HepG2 (cell line): Measurements from ENCODE around the gene IL1RAPL1. TPM values are rescaled to one million over a fixed set of nuclear protein-coding genes. Genes with fewer than 3 reads are reported as not detected.

Experiments
- ATAC-seq: fragments of 200-7000 bp; cut with Tn5 transposase; 3 replicates; pipeline ENCODE4 v1.9.1; 2020; ENCODE audit warnings: mild to moderate bottlenecking, moderate library complexity
- BruUV-seq: library from RNA; stranded (reverse); fragments of 400-500 nt; replicated peaks from 2 replicates; lab custom pipeline; 2021; lab: Mats Ljungman, UMichigan
- CTCF ChIA-PET: fragments of 300-600 bp; formaldehyde crosslinking; extraction: SDS; loops from one replicate; lab custom pipeline; 2021; ENCODE audit warnings: low total read pairs, inconsistent platforms, low intra/inter-chr PET ratio; lab: Yijun Ruan, JAX
- POLR2A ChIA-PET: fragments of 350-600 bp; sonication (Branson Sonifier 250); formaldehyde crosslinking; loops from one replicate; lab custom pipeline; 2020; ENCODE audit warnings: antibody characterized with exemption, inconsistent platforms; lab: Yijun Ruan, JAX
- DNase-seq: peaks from one replicate; pipeline ENCODE4 v3.0.0-alpha.2; 2015; ENCODE audit warnings: low spot score
- FAIRE-seq: peaks from 3 replicates; lab custom pipeline; 2011; peaks lifted over from hg19 to GRCh38; lab: Jason Lieb, UNC
- H2AFZ ChIP-seq: one replicate; pipeline ENCODE4 v1.6.1; 2011; ENCODE audit warnings: low read length, inconsistent platforms
- H3K27ac ChIP-seq: fragments of 300-600 bp; 3 replicates; pipeline ENCODE4 v1.8.0; 2011; ENCODE audit warnings: mixed run types, mild to moderate bottlenecking, mixed read lengths, low read length, inconsistent platforms; ENCODE audit not compliant: insufficient read depth; ENCODE audit errors: extremely low read length
- H3K27me3 ChIP-seq, 2 experiments: fragments of 200-600 bp in 1 of 2; 2 replicates in 1 of 2; 3 replicates in 1 of 2; pipeline versions ENCODE4 v1.6.0 to v1.8.0; 2011; ENCODE audit warnings: low read length in 2 of 2, mild to moderate bottlenecking in 2 of 2, moderate library complexity in 2 of 2, inconsistent platforms in 1 of 2; ENCODE audit not compliant: insufficient read depth in 2 of 2, control insufficient read depth in 1 of 2
- H3K36me3 ChIP-seq, 2 experiments: fragments of 200-600 bp in 1 of 2; replicated peaks in 1 of 2; 2 replicates in 1 of 2; 3 replicates in 1 of 2; pipeline versions ENCODE4 v1.5.1 to v1.8.0; 2011; ENCODE audit warnings: low read length in 2 of 2, inconsistent platforms in 1 of 2; ENCODE audit not compliant: insufficient read depth in 2 of 2, control insufficient read depth in 1 of 2
- H3K4me1 ChIP-seq: 2 replicates; pipeline ENCODE4 v1.5.1; 2012; ENCODE audit warnings: low read length, inconsistent platforms; ENCODE audit not compliant: insufficient read depth
- H3K4me2 ChIP-seq: 2 replicates; pipeline ENCODE4 v1.6.0; 2011; ENCODE audit warnings: low read depth, low read length, inconsistent platforms
- H3K4me3 ChIP-seq, 3 experiments: fragments of 200-600 bp in 1 of 3; sonication (generic), shearing (Covaris generic) in 1 of 3; replicated peaks in 1 of 3; 2 replicates each; pipeline ENCODE4 v1.5.1; 2011 to 2016; ENCODE audit warnings: low read length in 3 of 3, inconsistent platforms in 2 of 3, low read depth in 2 of 3, mild to moderate bottlenecking in 2 of 3, control low read depth in 1 of 3, mixed read lengths in 1 of 3; ENCODE audit not compliant: insufficient read depth in 1 of 3
- H3K79me2 ChIP-seq: one replicate; pipeline ENCODE4 v1.6.1; 2011; ENCODE audit warnings: low read length, inconsistent platforms; ENCODE audit not compliant: insufficient read depth
- H3K9ac ChIP-seq: 2 replicates; pipeline ENCODE4 v1.6.0; 2011; ENCODE audit warnings: mild to moderate bottlenecking, low read depth, low read length, inconsistent platforms; ENCODE audit not compliant: insufficient read depth
- H3K9me3 ChIP-seq: 2 replicates; pipeline ENCODE4 v1.5.1; 2012; ENCODE audit warnings: mild to moderate bottlenecking, low read length
- H4K20me1 ChIP-seq: 2 replicates; pipeline ENCODE4 v1.6.0; 2011; ENCODE audit warnings: inconsistent platforms, mild to moderate bottlenecking, low read length, moderate library complexity; ENCODE audit not compliant: insufficient read depth
- ARNT ChIP-seq: fragments of 450-650 bp; IDR thresholded peaks from 2 replicates; pipeline ENCODE4 v1.6.1; 2017
- ELK4 ChIP-seq: sonication (generic); formaldehyde crosslinking; IDR thresholded peaks from 2 replicates; pipeline ENCODE4 v1.9.0; 2021; ENCODE audit warnings: missing genetic modification reagents, borderline replicate concordance
- MIER2 ChIP-seq: IDR thresholded peaks from 2 replicates; pipeline ENCODE4 v1.6.1; 2016; ENCODE audit warnings: missing biosample characterization, missing genetic modification reagents
- NFKB2 ChIP-seq: sonication (generic); formaldehyde crosslinking; IDR thresholded peaks from 2 replicates; pipeline ENCODE4 v1.4.0; 2020; ENCODE audit warnings: missing genetic modification reagents, borderline replicate concordance
- NR2C2 ChIP-seq: sonication (generic); formaldehyde crosslinking; IDR thresholded peaks from 2 replicates; pipeline ENCODE4 v1.4.0; 2020; ENCODE audit warnings: missing genetic modification reagents, mild to moderate bottlenecking, moderate library complexity, borderline replicate concordance
- PAWR ChIP-seq: sonication (generic); formaldehyde crosslinking; IDR thresholded peaks from 2 replicates; pipeline ENCODE4 v1.4.0; 2020; ENCODE audit warnings: missing genetic modification reagents, mild to moderate bottlenecking, borderline replicate concordance
- RBAK ChIP-seq: sonication (generic); formaldehyde crosslinking; IDR thresholded peaks from 2 replicates; pipeline ENCODE4 v1.5.1; 2020; ENCODE audit warnings: mild to moderate bottlenecking, missing genetic modification reagents
- REPIN1 ChIP-seq: sonication (generic); formaldehyde crosslinking; IDR thresholded peaks from 2 replicates; pipeline ENCODE4 v1.8.0; 2022; ENCODE audit warnings: missing genetic modification reagents, low read depth, mild to moderate bottlenecking, borderline replicate concordance
- SALL1 ChIP-seq: sonication (generic); formaldehyde crosslinking; IDR thresholded peaks from 2 replicates; pipeline ENCODE4 v1.8.0; 2022; ENCODE audit warnings: mild to moderate bottlenecking, missing genetic modification reagents
- UBTF ChIP-seq: sonication (generic); formaldehyde crosslinking; IDR thresholded peaks from 2 replicates; pipeline ENCODE4 v1.4.0; 2020; ENCODE audit warnings: mild to moderate bottlenecking, missing genetic modification reagents
- ZBTB20 ChIP-seq: sonication (generic); formaldehyde crosslinking; IDR thresholded peaks from 2 replicates; pipeline ENCODE4 v1.8.1; 2023; ENCODE audit warnings: missing genetic modification reagents, low read depth, mild to moderate bottlenecking, borderline replicate concordance
- ZFY ChIP-seq: sonication (generic); formaldehyde crosslinking; IDR thresholded peaks from 2 replicates; pipeline ENCODE4 v1.4.0; 2020; ENCODE audit warnings: missing genetic modification reagents
- ZNF180 ChIP-seq: sonication (generic); formaldehyde crosslinking; IDR thresholded peaks from 2 replicates; pipeline ENCODE4 v1.4.0; 2020; ENCODE audit warnings: low read depth, missing genetic modification reagents, borderline replicate concordance
- ZNF556 ChIP-seq: sonication (generic); formaldehyde crosslinking; IDR thresholded peaks from 2 replicates; pipeline ENCODE4 v1.4.0; 2020; ENCODE audit warnings: mild to moderate bottlenecking, missing genetic modification reagents, borderline replicate concordance
- ZNF749 ChIP-seq: sonication (generic); formaldehyde crosslinking; IDR thresholded peaks from 2 replicates; pipeline ENCODE4 v1.8.0; 2022; ENCODE audit warnings: mild to moderate bottlenecking, missing genetic modification reagents, moderate library complexity, borderline replicate concordance
- ZNF766 ChIP-seq: sonication (generic); formaldehyde crosslinking; IDR thresholded peaks from 2 replicates; pipeline ENCODE4 v1.5.0; 2020; ENCODE audit warnings: missing genetic modification reagents, borderline replicate concordance
- ZNF83 ChIP-seq: sonication (generic); formaldehyde crosslinking; IDR thresholded peaks from 2 replicates; pipeline ENCODE4 v1.4.0; 2020; ENCODE audit warnings: missing genetic modification reagents, mild to moderate bottlenecking, borderline replicate concordance
- WGBS: methylation state at CpG from one replicate; pipeline ENCODE4 v1.1.6; 2017; ENCODE audit warnings: low lambda C conversion rate; 5-methylcytosine and 5-hydroxymethylcytosine counted together
- in situ Hi-C: cut with HindIII; loops from 2 replicates; pipeline ENCODE4 v1.10.0; 2017; ENCODE audit warnings: low pct_unique_long_range_greater_than_20kb; ENCODE audit not compliant: extremely low pct_ligation_motif_present
- intact Hi-C: fragments of 100-400 bp; cut with micrococcal nuclease; formaldehyde crosslinking; loops from one replicate; pipeline ENCODE4 v1.10.0; 2022; ENCODE audit not compliant: unreplicated experiment
- polyA plus RNA-seq, 8 experiments: library from polyadenylated mRNA; depleted of rRNA in 3 of 8; stranded (reverse) in 7 of 8; unstranded in 1 of 8; fragments of >200 nt; fragmentation: Illumina TruSeq in 4 of 8; extraction: Trizol in 4 of 8; gene quantifications; 2 replicates each; pipeline versions ENCODE4 v1.2.1 to v1.2.3, GENCODE V29; 2011 to 2016; ENCODE audit warnings: low read depth in 4 of 8, missing spikeins in 1 of 8, mixed read lengths in 1 of 8; ENCODE audit not compliant: insufficient read depth in 1 of 8
- total RNA-seq, 5 experiments: library from RNA; depleted of rRNA; stranded (reverse); fragments of >200 nt; fragmentation: Illumina TruSeq; extraction: Trizol; gene quantifications; 2 replicates each; pipeline ENCODE4 v1.2.3, GENCODE V29; 2016; ENCODE audit warnings: low read depth in 1 of 5

Gene IL1RAPL1
- total and polyA plus RNA-seq, 2 of the 13 experiments (the other 11 are each of a cell fraction or from before 2014, with no cell fraction given) = 0.04 TPM; not detected in 1

GRCh38 chrX:29066516-29066915 lies 479.3 kb downstream of the IL1RAPL1 start:
- no peak overlapping the region for H3K4me2 ChIP-seq
- no peaks in the 10 kb centered on the region for H3K79me2 ChIP-seq
- WGBS = no CpG with 5 or more reads among the region's 1 CpG
- no peak for TF ChIP-seq ZNF83 (CRISPR knock-in tag)
- TF ChIP-seq ZBTB20 = no peak
- TF ChIP-seq ZNF556 = no peak
- TF ChIP-seq ZFY (CRISPR knock-in tag) = no peak
- no peak for TF ChIP-seq ZNF766 (CRISPR knock-in tag)
- TF ChIP-seq RBAK (CRISPR knock-in tag) = no peak
- TF ChIP-seq NR2C2 (CRISPR knock-in tag) = no peak
- no peak for TF ChIP-seq REPIN1
- no peak for TF ChIP-seq ZNF749 (CRISPR knock-in tag)
- TF ChIP-seq MIER2 (CRISPR knock-in tag) = no peak
- in situ Hi-C loops = no loop called here
- ChIA-PET CTCF (no interaction called here), POLR2A (no interaction called here)
- FAIRE-seq = no peak
- no peak for DNase-seq
- H3K27me3 ChIP-seq = no peaks in the 10 kb centered on the region
- BruUV-seq = no TSS peak
- H3K9me3 ChIP-seq = no peaks in the 10 kb centered on the region
- no peak overlapping the region for H3K27ac ChIP-seq
- no peak overlapping the region for H3K4me3 ChIP-seq
- H3K36me3 ChIP-seq = no peaks in the 10 kb centered on the region
- ATAC-seq = no peak
- H2AFZ ChIP-seq = no peak overlapping the region
- intact Hi-C loops = no loop called here
- no peak overlapping the region for H3K9ac ChIP-seq
- H4K20me1 ChIP-seq = no peaks in the 10 kb centered on the region
- no peaks in the 10 kb centered on the region for H3K4me1 ChIP-seq

GRCh38 chrX:29067351-29067750 lies 480.1 kb downstream of the IL1RAPL1 start:
- ATAC-seq = no peak
- no peak overlapping the region for H3K9ac ChIP-seq
- H3K4me2 ChIP-seq = no peak overlapping the region
- no peaks in the 10 kb centered on the region for H3K4me1 ChIP-seq
- in situ Hi-C loops (no loop called here), intact Hi-C loops (no loop called here)
- ChIA-PET CTCF (no interaction called here), POLR2A (no interaction called here)
- no peaks in the 10 kb centered on the region for H3K27me3 ChIP-seq
- H2AFZ ChIP-seq = no peak overlapping the region
- no peak overlapping the region for H3K4me3 ChIP-seq
- no peak for DNase-seq
- no peaks in the 10 kb centered on the region for H4K20me1 ChIP-seq
- WGBS = 48% methylated on average over 4 of the region's 4 CpGs
- H3K9me3 ChIP-seq = no peaks in the 10 kb centered on the region
- no peaks in the 10 kb centered on the region for H3K79me2 ChIP-seq
- H3K27ac ChIP-seq = no peak overlapping the region
- no peaks in the 10 kb centered on the region for H3K36me3 ChIP-seq
- BruUV-seq = no TSS peak
- FAIRE-seq = no peak
- TF ChIP-seq ARNT = no peak
- no peak for TF ChIP-seq ZNF180 (CRISPR knock-in tag)
- TF ChIP-seq PAWR (CRISPR knock-in tag) = no peak
- no peak for TF ChIP-seq ELK4 (CRISPR knock-in tag)
- TF ChIP-seq SALL1 (CRISPR knock-in tag) = no peak
- TF ChIP-seq UBTF = no peak
- TF ChIP-seq NFKB2 (CRISPR knock-in tag) = no peak
- no peak for TF ChIP-seq RBAK (CRISPR knock-in tag)
